ENCODE results near the gene CALCOCO2. TPM values are rescaled to one million over a fixed set of nuclear protein-coding genes. Genes with fewer than 3 reads are reported as not detected.
A peak's percentile ranks its signal among the peaks of the same experiment; 100 is the strongest.

The CALCOCO2 gene
- total RNA-seq, 1 donor from 2014 or later, result 163 TPM

- DNase-seq (ENCODE audit: low spot score), result peak; percentile 97
- intact Hi-C loops (cut with DNase I), result loop anchor here (1.0 to 5.0 kb wide), 2 partner anchors 16 to 34 kb away; partner anchors contain the start of genes ATP5MC1 and SNF8
Measured at GRCh38 chr17:48908047-48908843, 77.4 kb downstream of the CALCOCO2 start, which contains the start of gene UBE2Z. TSS of gene UBE2Z (plus strand) at chr17:48908407. CDS start at chr17:48908504, 97 bp downstream.

DNA sequence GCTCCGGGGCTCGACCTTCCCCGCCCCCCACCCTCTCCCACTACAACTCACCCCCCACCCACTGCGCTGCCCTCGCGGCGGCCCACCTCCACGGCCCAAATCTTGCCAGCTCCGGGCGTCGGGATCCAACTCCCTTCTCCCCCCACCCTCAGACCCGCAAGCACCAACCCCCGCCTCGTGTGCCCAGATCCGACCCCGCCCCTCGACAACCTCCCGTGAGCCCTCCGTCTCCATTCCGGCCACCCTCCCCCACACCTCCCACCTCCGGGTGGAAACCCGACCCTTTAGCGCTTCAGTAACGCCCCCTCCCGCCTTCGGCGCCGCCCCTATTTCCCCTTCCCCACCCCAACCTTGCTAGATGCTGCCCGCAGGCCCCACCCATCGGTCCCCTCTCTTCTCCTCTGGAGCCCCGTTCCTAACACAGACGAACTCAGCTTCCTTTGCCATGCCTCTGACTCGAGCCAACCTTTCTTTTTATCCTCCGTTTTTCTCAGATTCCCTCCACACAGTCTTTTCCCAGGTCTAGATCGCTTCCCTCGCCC lies 78.1 kb downstream of the CALCOCO2 start:
- intact Hi-C loops (cut with DNase I), result loop anchor here (1.0 to 5.0 kb wide), 2 partner anchors 17 to 33 kb away; partner anchors contain the start of genes ATP5MC1 and SNF8

DNA sequence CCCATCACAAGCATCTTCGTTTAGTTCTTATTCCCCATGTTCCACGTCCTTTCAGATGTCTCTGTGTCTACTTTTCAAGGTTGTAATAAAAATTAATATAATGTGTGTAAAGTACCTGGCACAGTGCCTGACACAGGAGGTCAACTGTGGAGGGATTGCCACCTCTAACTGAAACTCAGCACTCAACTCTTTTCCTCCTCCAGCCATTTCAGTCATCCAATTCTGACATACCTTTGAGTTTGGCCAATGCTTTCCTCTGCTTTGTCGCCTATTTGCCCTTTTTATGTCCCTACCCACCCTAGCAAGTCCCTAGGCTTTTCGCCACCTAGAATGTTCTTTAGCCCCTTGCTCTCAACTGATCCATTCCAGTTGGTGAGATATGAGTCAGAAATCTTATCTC lies 78.9 kb downstream of the CALCOCO2 start:
- DNase-seq (ENCODE audit: low spot score), result no peak
- intact Hi-C loops (cut with DNase I), result loop anchor here (5.0 kb wide), 1 partner anchor 33 kb away; the partner anchor contains the start of gene SNF8

More for the DNA sequence above, 78.1 kb downstream of the CALCOCO2 start:
- peak; percentile 90 for DNase-seq (ENCODE audit: low spot score)

DNA sequence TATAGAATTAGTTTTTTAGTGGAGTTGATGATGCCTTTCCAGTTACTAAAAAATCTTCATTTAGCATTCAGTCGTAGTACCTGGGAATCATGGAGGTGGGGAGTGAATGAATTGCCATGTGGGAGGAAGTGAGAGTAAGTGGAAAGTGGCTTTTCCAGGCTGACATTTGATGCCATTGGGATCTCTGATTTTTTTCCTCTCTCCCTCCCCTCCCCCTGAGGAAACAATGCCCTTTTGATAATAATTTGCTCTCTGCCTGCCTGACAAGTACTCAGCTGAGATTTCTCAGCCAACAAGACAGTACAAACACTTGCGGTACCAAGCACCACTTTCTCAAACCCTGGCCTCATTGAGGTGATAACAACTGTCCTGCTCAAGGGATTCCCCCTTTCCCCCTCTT lies 79.5 kb downstream of the CALCOCO2 start:
- DNase-seq (ENCODE audit: low spot score), result no peak
- intact Hi-C loops (cut with DNase I), result no loop called here

DNA sequence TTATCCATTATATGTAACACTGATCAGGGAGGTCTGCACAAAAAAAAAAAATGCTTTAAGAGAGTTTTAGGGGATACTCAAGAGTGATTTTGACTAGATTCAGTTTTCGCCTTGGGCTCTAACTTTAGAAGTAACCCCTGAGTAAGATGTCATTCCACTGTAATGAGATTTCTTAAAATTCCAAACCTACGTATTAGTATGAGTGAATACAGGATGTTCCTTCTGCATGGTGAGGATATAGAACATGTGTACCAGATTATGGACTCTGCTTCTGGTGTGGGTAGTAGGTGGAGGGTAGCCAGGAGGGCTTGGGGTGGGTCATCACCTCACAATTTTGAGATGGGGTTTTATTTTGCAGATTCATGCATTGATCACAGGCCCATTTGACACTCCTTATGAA lies 81.6 kb downstream of the CALCOCO2 start:
- intact Hi-C loops (cut with DNase I), result no loop called here
- no peak for DNase-seq (ENCODE audit: low spot score)

Other genes starting within 250 kb of the CALCOCO2 start
- 4.2 TPM for gene HOXB3, start 240.8 kb upstream of the CALCOCO2 start, total RNA-seq
- gene HOXB5, start 237.3 kb upstream of the CALCOCO2 start, total RNA-seq, result not detected
- gene HOXB6, start 226.0 kb upstream of the CALCOCO2 start, total RNA-seq, result 0.92 TPM
- gene HOXB7, start 220.0 kb upstream of the CALCOCO2 start, total RNA-seq, result 0.22 TPM
- not detected for gene HOXB8, start 215.7 kb upstream of the CALCOCO2 start, total RNA-seq
- not detected for gene HOXB9, start 204.7 kb upstream of the CALCOCO2 start, total RNA-seq
- gene PRAC1, start 108.5 kb upstream of the CALCOCO2 start, total RNA-seq, result not detected
- gene PRAC2, start 107.8 kb upstream of the CALCOCO2 start, total RNA-seq, result not detected
- gene HOXB13, start 102.3 kb upstream of the CALCOCO2 start, total RNA-seq, result 0.05 TPM
- not detected for gene TTLL6, start 13.8 kb upstream of the CALCOCO2 start, total RNA-seq
- gene ATP5MC1, start 61.8 kb downstream of the CALCOCO2 start, total RNA-seq, result 283 TPM
- gene UBE2Z, start 77.4 kb downstream of the CALCOCO2 start, total RNA-seq, result 46.1 TPM
- 76.1 TPM for gene SNF8, start 113.8 kb downstream of the CALCOCO2 start, total RNA-seq
- not detected for gene GIP, start 137.6 kb downstream of the CALCOCO2 start, total RNA-seq
- gene IGF2BP1, start 166.3 kb downstream of the CALCOCO2 start, total RNA-seq, result not detected